Fibroblast of peridontal ligament (primary cell): Measurements from ENCODE around the gene RAD51B.
A peak's percentile ranks its signal among the peaks of the same experiment; 100 is the strongest.
"Not testable (repeated sequence)": the region's sequence is repeated elsewhere in the genome, so short reads cannot be mapped to it uniquely, and the experiment has no call there.

Experiments used
- DNase-seq: peaks from one replicate; pipeline ENCODE4 v3.0.0-alpha.2; 2010; ENCODE audit errors: extremely low read depth

Gene RAD51B

GRCh38 chr14:68210729-68211299 is 391.2 kb downstream of the RAD51B start:
- DNase-seq: peak; percentile 96

DNA sequence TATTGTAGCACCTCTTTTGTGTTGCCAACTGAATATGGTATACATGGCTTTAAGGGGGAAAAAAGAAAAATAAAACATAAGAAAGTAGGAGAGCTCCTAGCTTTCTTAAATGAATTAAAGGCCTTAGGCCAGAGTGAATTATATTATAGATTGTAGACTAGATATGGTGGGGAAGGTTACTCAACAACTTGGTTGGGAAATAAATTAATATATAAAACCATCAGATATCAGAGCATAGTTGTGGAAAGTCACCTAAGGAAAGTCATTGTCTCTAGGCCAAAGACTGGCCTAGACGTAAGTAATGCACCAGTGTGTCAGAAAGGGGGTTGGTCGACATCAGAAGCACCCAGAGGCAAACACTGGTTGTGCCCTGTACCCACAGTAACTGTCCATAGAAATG is 391.8 kb downstream of the RAD51B start:
- no peak for DNase-seq

GRCh38 chr14:68211886-68212285 is 392.3 kb downstream of the RAD51B start:
- DNase-seq: peak; percentile 19

GRCh38 chr14:68212361-68212760 is 392.8 kb downstream of the RAD51B start:
- DNase-seq: no peak

DNA sequence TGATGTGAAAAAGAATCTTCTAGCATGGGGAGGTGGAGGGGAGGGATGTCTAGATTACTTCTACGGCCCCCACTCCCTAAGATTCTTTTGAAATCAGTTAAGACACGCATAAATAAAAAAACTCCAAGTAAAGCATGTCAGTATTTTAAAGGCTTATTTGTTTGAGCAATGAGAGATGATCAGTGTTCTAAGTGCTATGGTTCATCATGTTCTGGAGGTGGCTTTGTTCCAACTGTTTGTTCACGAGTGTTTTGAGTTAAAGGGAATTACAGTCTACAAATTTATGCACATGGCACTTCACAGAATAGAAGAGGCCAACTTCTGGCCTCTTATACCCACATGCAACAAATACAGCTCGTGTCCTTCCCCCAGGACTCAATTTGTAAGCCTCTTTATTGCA is 394.9 kb downstream of the RAD51B start:
- DNase-seq: peak; percentile 25

DNA sequence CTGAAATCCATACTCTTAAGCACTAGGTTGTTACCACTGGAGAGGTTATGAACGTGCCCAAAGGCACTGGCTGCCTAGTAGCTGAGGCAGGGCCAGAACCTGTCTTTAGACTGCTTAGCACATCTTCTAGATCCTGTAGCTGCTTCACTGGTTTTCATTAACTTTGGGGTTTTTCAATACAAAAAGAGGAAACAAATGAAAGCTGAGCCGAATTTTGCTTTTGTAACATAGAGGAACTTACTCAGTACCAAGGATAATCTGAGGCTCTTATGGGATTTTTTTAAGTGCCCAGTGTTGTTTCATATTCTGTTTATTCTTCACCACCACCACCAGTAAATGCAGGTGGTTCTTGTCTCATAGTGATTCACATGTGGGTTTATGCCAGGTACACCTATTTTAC is 396.1 kb downstream of the RAD51B start:
- peak; percentile 47 for DNase-seq

- DNase-seq: no peak
These were observed 396.5 kb downstream of the RAD51B start for GRCh38 chr14:68216079-68216478.

DNA sequence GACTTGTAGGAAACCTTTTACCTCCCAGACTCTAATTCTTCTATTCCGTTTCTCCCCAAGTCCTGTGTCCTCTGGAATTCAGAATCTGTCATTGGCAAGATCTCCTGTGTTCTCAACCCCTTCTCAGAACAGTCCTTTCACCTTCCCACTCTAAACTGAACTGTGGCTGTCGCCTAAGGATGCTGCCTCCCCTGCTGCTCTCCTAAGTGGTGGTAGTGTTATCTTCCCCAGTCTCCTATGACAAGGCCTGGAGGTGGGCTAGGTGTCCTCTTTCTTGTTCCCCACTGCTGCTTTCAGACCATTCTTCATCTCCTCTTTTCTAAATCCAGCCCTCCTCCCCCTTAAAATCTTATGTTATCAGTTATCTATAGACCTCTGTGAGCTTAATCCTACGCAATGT is 397.4 kb downstream of the RAD51B start:
- DNase-seq: no peak

DNA sequence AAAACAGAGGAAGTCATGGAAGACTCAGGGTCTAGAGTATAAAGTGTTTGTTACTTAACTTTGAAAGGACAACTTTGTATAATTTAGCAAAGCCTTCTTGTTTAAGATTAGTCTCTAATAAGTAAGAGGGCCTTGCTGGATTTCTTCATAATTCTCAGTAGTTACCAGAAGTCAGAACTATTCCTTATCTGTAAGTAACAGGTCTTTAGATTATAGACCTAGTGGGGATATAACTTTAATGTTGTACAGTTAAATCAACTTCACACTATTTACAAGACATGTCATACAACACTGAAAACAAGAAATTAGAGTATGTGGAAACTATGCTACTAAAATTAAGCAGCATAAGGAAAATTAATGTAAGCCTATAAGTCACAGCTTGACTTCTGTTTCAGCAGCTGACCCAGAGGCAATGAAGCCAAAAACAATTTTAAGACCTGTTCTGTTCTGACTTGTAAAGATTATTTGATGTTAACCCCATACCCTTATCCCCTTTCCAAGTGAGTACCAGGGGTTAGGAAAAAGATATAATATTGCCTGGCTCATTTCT is 398.3 kb downstream of the RAD51B start:
- no peak for DNase-seq

DNA sequence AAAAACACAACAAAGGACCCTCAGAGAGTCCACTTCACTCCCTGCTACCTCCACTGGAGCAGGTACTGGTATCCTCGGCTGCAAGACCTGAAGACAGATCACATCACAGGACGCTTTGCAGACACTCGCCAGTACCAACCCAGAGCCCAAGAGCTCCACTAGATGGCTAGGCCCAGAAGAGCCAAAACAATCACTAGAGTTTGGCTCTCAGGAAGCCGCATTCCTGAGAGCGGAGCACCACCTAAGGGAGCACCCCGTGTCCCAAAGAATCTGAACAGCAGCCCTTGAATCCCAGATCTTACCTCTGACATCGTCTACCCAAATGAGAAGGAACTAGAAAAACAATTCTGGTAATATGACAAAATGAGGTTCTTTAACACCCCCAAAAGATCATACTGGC is 399.8 kb downstream of the RAD51B start:
- DNase-seq: no peak

GRCh38 chr14:68221046-68221445 is 401.5 kb downstream of the RAD51B start:
- not testable (repeated sequence) for DNase-seq

GRCh38 chr14:68222154-68222553 is 402.6 kb downstream of the RAD51B start:
- DNase-seq: no peak

GRCh38 chr14:68222726-68223125 is 403.1 kb downstream of the RAD51B start:
- no peak for DNase-seq

- no peak for DNase-seq
These were observed 404.1 kb downstream of the RAD51B start for GRCh38 chr14:68223631-68224030.

DNA sequence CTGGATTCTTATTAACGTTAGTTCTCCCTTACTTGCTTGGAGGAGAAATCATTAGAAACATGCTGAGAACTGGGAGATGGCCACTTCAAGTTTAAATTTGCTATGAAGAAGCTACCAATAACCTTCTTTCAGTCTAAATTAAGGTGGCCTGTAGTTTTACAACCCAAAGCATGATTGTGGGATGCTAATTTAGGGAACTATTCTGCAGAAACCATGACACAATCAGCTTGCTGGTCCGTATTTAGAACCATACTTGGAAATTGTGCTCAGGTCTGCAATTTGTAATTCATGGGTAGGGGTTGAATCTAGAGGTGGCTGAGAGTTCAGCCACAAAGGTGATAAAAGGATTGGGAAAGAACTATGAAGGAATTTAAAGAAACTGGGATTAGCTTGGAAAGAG is 405.7 kb downstream of the RAD51B start:
- DNase-seq: no peak

DNA sequence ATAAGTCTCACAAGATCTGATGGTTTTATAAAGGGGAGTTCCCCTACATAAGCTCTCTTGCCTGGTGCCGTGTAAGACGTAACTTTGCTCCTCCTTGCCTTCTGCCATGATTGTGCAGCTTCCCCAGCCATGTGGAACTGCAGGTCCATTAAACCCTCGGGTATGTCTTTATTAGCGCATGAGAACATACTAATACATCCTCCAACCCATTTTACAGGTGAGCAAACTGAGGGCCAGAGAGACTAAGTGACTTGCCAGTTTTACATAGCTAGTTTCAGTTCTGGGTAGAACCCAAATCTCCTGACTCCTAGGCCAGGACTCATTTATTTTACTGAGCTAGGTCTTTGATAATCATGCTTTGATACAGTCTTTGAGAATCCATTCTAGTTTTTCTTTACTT is 406.9 kb downstream of the RAD51B start:
- DNase-seq: no peak

DNA sequence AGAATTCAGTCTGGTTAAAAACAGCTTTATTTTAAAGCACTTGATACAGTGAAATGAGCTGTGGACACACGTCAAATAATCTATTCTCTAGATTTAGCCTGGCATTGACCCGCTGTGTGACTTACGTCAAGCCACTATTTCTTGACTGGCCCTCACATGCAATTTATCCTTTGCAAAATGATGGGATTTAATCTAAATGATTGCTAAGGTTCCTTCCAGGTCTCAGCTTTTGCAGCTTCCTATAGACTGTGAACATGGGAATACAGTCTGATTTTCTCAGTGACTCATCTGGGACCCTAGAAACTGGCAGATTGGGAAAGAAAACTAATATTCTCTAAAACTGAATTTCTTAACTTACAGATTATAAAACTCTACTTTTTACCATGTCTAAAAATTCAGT is 409.1 kb downstream of the RAD51B start:
- DNase-seq: no peak

DNA sequence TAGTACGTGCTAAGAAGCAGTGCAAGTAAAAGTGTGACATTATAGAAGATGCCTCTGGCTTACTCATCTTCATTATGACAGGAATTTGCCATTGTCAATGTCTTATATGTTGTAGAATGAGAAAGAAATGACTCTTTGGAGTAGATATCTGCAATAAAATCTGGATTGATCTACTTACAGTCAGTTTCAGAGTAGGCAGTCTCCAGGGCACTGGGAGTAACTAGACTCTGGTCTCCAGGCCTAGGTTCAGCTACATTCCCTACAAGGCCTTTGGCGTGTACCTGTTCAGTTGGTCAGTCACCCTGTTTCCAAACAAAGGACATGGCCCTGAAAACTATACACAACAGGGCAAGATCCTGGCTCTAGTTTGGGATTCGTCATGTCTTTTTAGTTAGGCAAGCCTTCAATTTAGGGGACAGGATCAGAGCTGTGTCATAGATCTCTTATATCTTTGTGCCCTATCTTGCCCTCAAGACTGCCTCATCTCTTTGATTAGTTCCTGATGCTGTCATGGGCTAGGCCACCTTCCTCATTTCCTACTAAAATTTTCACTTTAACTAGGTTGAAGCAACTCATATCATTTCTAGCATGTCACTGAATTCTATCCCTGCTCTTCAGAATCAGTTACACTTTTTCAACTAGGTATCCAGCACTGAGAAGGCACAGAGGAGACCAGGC is 410.0 kb downstream of the RAD51B start:
- DNase-seq: no peak

DNA sequence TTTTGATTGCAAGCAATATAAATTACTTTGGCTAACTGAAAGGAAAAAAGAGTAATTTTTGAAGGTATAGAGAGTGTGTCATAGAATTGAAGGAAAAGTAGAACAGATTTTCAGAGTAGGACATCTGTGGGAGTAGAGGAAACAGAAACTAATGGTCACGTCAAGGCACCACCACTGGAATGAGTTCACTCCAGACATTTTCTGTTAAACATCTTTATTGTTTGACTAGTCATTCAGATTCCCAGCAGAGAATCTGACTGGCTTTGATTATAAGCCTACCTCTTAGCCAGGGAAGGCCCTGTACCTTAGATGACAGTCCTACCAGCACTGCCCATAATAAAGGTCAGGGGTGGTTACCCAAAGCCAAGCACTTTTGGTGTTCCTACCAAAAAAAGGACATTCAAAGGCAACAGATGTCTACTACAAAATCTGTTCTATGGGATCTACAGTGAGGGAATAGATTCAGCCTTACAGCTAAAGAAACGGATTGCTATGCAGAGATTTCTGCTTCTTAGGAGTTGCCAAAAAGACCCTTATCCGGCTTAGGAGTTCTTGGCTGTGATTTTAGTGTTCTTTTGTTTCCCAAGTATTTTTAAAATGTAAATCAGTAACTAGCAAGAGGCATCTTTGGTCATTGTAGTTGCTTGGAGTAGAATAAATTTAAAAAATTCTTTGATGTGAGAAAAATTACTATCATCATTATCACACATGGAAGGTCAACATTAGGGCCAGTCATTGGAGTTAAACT is 410.8 kb downstream of the RAD51B start:
- no peak for DNase-seq

- DNase-seq: peak; percentile 70
These were observed 411.6 kb downstream of the RAD51B start for GRCh38 chr14:68230950-68231717.

- peak; percentile 58 for DNase-seq
These were observed 412.3 kb downstream of the RAD51B start for GRCh38 chr14:68231898-68232297.
